Lung (tissue), 12 donors: ENCODE data around the gene ADAMTS14. TPM values are rescaled to one million over a fixed set of nuclear protein-coding genes. Genes with fewer than 3 reads are reported as not detected.

Experiments
- ATAC-seq: fragments of 200-7000 bp; cut with Tn5 transposase; one replicate; pipeline ENCODE4 v1.9.1; 2020; ENCODE audit warnings: moderate number of reproducible peaks; ENCODE audit not compliant: insufficient read depth, low FRiP score
- DNase-seq, 3 donors: peaks; one replicate each; pipeline ENCODE4 v3.0.0-alpha.2; 2013 to 2017
- H3K27ac ChIP-seq, 2 donors: one replicate each; pipeline ENCODE4 v1.5.1; 2013; ENCODE audit warnings: mild to moderate bottlenecking in 2 of 2, moderate library complexity in 2 of 2, control low read depth in 1 of 2, inconsistent platforms in 1 of 2, low read depth in 1 of 2, low read length in 1 of 2
- H3K27me3 ChIP-seq, 3 donors: one replicate each; pipeline ENCODE4 v1.5.1; 2013; ENCODE audit warnings: low read length in 2 of 3; ENCODE audit not compliant: control insufficient read depth in 3 of 3, insufficient read depth in 3 of 3
- H3K36me3 ChIP-seq, 4 donors: one replicate each; pipeline ENCODE4 v1.5.1; 2013; ENCODE audit warnings: low read length in 4 of 4, mild to moderate bottlenecking in 1 of 4, moderate library complexity in 1 of 4; ENCODE audit not compliant: control insufficient read depth in 4 of 4, insufficient read depth in 4 of 4
- H3K4me1 ChIP-seq, 5 donors: one replicate each; pipeline ENCODE4 v1.5.1; 2013; ENCODE audit warnings: low read length in 5 of 5, mild to moderate bottlenecking in 2 of 5, moderate library complexity in 1 of 5; ENCODE audit not compliant: control insufficient read depth in 5 of 5, insufficient read depth in 5 of 5
- H3K4me3 ChIP-seq: one replicate; pipeline ENCODE4 v1.5.1; 2013; ENCODE audit warnings: mild to moderate bottlenecking, control low read depth, moderate library complexity
- H3K9ac ChIP-seq, 2 donors: one replicate each; pipeline ENCODE4 v1.5.1; 2013; ENCODE audit warnings: low read length in 2 of 2, control low read depth in 1 of 2; ENCODE audit not compliant: insufficient read depth in 1 of 2
- H3K9me3 ChIP-seq, 4 donors: one replicate each; pipeline ENCODE4 v1.5.1; 2013; ENCODE audit warnings: low read length in 3 of 4, mild to moderate bottlenecking in 1 of 4, moderate library complexity in 1 of 4; ENCODE audit not compliant: control insufficient read depth in 4 of 4, insufficient read depth in 3 of 4
- CTCF ChIP-seq: IDR thresholded peaks from 2 replicates; pipeline ENCODE4 v1.5.1; 2012; ENCODE audit warnings: mild to moderate bottlenecking; ENCODE audit errors: control extremely low read depth, extremely low read depth
- WGBS, 2 donors: extraction: QIAGEN DNeasy Blood & Tissue Kit; methylation state at CpG; one replicate each; pipeline ENCODE4 v1.1.7; 2013; 5-methylcytosine and 5-hydroxymethylcytosine counted together
- polyA plus RNA-seq, 2 donors: library from polyadenylated mRNA; stranded (reverse); fragments of 200-250 nt; gene quantifications; one replicate each; pipeline ENCODE4 v1.2.1, GENCODE V29; 2013
- total RNA-seq, 2 donors: library from RNA; depleted of rRNA in 1 of 2; stranded (reverse); fragments of >200 nt in 1 of 2; gene quantifications; one replicate each; pipeline ENCODE4 v1.2.1, GENCODE V29; 2014 to 2021
- donor health status: control.
- donor health status: control.
- donor health status: Bipolar disorder and iron deficiency.
- donor health status: healthy.
- donor health status: DM: yes; HTN: yes; CAD: no.

The ADAMTS14 gene
- total and polyA plus RNA-seq, 4 donors, result 0.47 to 3.9 (median 1.2) TPM

- Histone ChIP-seq H3K27me3 (no peaks in the 10 kb centered on the region), H3K9ac (no peak overlapping the region), H3K9me3 (no peaks in the 10 kb centered on the region), H3K27ac (no peak overlapping the region), H3K4me3 (no peak overlapping the region), H3K4me1 (peaks cover 2 to 32% (median 10%) of the 10 kb centered on the region in 5 donors), H3K36me3 (no peaks in the 10 kb centered on the region)
- DNase-seq (no peak), ATAC-seq (no peak)
- TF ChIP-seq CTCF, result no peak
- WGBS, 2 donors, result 67 to 74% methylated on average over 11 of the region's 11 CpGs
These were observed 1.7 kb downstream of the ADAMTS14 start for GRCh38 chr10:70673929-70674559.

- no peak for DNase-seq
- no peaks in the 10 kb centered on the region for H3K27me3 ChIP-seq
- H3K36me3 ChIP-seq, result no peaks in the 10 kb centered on the region
- no peak overlapping the region for H3K9ac ChIP-seq
- no peak overlapping the region for H3K4me3 ChIP-seq
- WGBS, 2 donors, result 84 to 85% methylated on average over 24 of the region's 24 CpGs
- H3K4me1 ChIP-seq, result peaks cover 2 to 32% (median 10%) of the 10 kb centered on the region in 5 donors
- H3K27ac ChIP-seq, result no peak overlapping the region
- no peaks in the 10 kb centered on the region for H3K9me3 ChIP-seq
- TF ChIP-seq CTCF, result no peak
- ATAC-seq, result no peak
These were observed 2.5 kb downstream of the ADAMTS14 start for GRCh38 chr10:70674560-70675495.

- no peak overlapping the region for H3K27ac ChIP-seq
- H3K27me3 ChIP-seq, result no peaks in the 10 kb centered on the region
- DNase-seq, result no peak
- no peak for TF ChIP-seq CTCF
- no peak for ATAC-seq
- 47 to 61% methylated on average over 14 of the region's 14 CpGs for WGBS, 2 donors
- H3K9ac ChIP-seq, result no peak overlapping the region
- H3K4me1 ChIP-seq, result peaks cover 2 to 28% (median 6%) of the 10 kb centered on the region in 5 donors
- no peak overlapping the region for H3K4me3 ChIP-seq
- no peaks in the 10 kb centered on the region for H3K9me3 ChIP-seq
- H3K36me3 ChIP-seq, result no peaks in the 10 kb centered on the region
These were observed 3.3 kb downstream of the ADAMTS14 start for GRCh38 chr10:70675496-70676161.
